ENCODE results near the gene PPM1E. TPM values are rescaled to one million over a fixed set of nuclear protein-coding genes. Genes with fewer than 3 reads are reported as not detected.

Gene PPM1E
- polyA plus RNA-seq, 2 of the 4 experiments (the other 2 are of a cell fraction) = 0.05 to 0.25 TPM

- no peak overlapping the region for H3K4me3 ChIP-seq
- no peak for TF ChIP-seq CEBPB (IDR thresholded peaks at IDR 0.05)
- TF ChIP-seq POLR2AphosphoS2 (conservative IDR thresholded peaks at IDR 0.05; ENCODE audit: low read length) = no peak
- TF ChIP-seq EHMT2 (IDR thresholded peaks at IDR 0.05; ENCODE audit: low read depth) = no peak
- no peak for TF ChIP-seq MAZ (IDR thresholded peaks at IDR 0.05; ENCODE audit: borderline replicate concordance, low read depth, low read length)
- TF ChIP-seq HOXA7 (CRISPR knock-in tag; IDR thresholded peaks at IDR 0.05) = no peak
- no peak for TF ChIP-seq MYC (IDR thresholded peaks at IDR 0.05; ENCODE audit: borderline replicate concordance, low read length)
- TF ChIP-seq FOSB (CRISPR knock-in tag; IDR thresholded peaks at IDR 0.05) = no peak
- no peak for TF ChIP-seq ZNF302 (CRISPR knock-in tag; IDR thresholded peaks at IDR 0.05)
- no peak for TF ChIP-seq CBX8 (IDR thresholded peaks at IDR 0.05)
- TF ChIP-seq NPAS2 (CRISPR knock-in tag; IDR thresholded peaks at IDR 0.05; ENCODE audit: borderline replicate concordance) = no peak
- TF ChIP-seq, protein P1, sequence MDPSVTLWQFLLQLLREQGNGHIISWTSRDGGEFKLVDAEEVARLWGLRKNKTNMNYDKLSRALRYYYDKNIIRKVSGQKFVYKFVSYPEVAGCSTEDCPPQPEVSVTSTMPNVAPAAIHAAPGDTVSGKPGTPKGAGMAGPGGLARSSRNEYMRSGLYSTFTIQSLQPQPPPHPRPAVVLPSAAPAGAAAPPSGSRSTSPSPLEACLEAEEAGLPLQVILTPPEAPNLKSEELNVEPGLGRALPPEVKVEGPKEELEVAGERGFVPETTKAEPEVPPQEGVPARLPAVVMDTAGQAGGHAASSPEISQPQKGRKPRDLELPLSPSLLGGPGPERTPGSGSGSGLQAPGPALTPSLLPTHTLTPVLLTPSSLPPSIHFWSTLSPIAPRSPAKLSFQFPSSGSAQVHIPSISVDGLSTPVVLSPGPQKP (IDR thresholded peaks at IDR 0.05; ENCODE audit: low read depth, low read length) = no peak
- TF ChIP-seq NR3C1 (IDR thresholded peaks at IDR 0.05) = no peak
- TF ChIP-seq RFX5 (IDR thresholded peaks at IDR 0.05) = no peak
- H3K27ac ChIP-seq = no peak overlapping the region
- no peaks in the 10 kb centered on the region for H3K9me3 ChIP-seq
- H3K4me1 ChIP-seq = no peaks in the 10 kb centered on the region
- FAIRE-seq (peak; percentile 18), DNase-seq (ENCODE audit: low read depth in 1 of 2, low spot score in 1 of 2) (no peak), ATAC-seq (no peak)
- H3K4me2 ChIP-seq = no peak overlapping the region
- WGBS (ENCODE audit: missing lambda C conversion rate) = 30% methylated on average over 5 of the region's 5 CpGs
- POLR2A ChIA-PET = no interaction called here
- CTCF ChIA-PET = interaction anchor here (0.6 kb wide), 1 partner anchor 13 kb away, joined by 3 read pairs; no protein-coding TSS in a partner anchor
Measured at GRCh38 chr17:58873926-58874325, 118.3 kb downstream of the PPM1E start.

GRCh38 chr17:58875261-58875660 is 119.6 kb downstream of the PPM1E start:
- no peak for DNase-seq (ENCODE audit: low read depth in 1 of 2, low spot score in 1 of 2)
- FAIRE-seq = no peak
- ATAC-seq = no peak
- ChIA-PET POLR2A (no interaction called here), CTCF (interaction anchor here (2.4 kb wide), 1 partner anchor 8 kb away, joined by 7 read pairs; no protein-coding TSS in a partner anchor)
- Histone ChIP-seq H3K4me2 (no peak overlapping the region), H3K4me3 (no peak overlapping the region), H3K9me3 (no peaks in the 10 kb centered on the region), H3K27ac (no peak overlapping the region), H3K4me1 (no peaks in the 10 kb centered on the region)
- no peak for TF ChIP-seq GATA3 (IDR thresholded peaks at IDR 0.05; ENCODE audit: borderline replicate concordance)
- no peak for TF ChIP-seq SMC3 (IDR thresholded peaks at IDR 0.05)
- no peak for TF ChIP-seq HEYL (CRISPR knock-in tag; IDR thresholded peaks at IDR 0.05)
- TF ChIP-seq TFCP2L1 (CRISPR knock-in tag; IDR thresholded peaks at IDR 0.05) = no peak
- TF ChIP-seq, protein P2, sequence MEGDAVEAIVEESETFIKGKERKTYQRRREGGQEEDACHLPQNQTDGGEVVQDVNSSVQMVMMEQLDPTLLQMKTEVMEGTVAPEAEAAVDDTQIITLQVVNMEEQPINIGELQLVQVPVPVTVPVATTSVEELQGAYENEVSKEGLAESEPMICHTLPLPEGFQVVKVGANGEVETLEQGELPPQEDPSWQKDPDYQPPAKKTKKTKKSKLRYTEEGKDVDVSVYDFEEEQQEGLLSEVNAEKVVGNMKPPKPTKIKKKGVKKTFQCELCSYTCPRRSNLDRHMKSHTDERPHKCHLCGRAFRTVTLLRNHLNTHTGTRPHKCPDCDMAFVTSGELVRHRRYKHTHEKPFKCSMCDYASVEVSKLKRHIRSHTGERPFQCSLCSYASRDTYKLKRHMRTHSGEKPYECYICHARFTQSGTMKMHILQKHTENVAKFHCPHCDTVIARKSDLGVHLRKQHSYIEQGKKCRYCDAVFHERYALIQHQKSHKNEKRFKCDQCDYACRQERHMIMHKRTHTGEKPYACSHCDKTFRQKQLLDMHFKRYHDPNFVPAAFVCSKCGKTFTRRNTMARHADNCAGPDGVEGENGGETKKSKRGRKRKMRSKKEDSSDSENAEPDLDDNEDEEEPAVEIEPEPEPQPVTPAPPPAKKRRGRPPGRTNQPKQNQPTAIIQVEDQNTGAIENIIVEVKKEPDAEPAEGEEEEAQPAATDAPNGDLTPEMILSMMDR (IDR thresholded peaks at IDR 0.05) = no peak
- TF ChIP-seq HOXA7 (CRISPR knock-in tag; IDR thresholded peaks at IDR 0.05) = no peak
- TF ChIP-seq RCOR1 (IDR thresholded peaks at IDR 0.05; ENCODE audit: low read depth, low read length) = no peak

DNA sequence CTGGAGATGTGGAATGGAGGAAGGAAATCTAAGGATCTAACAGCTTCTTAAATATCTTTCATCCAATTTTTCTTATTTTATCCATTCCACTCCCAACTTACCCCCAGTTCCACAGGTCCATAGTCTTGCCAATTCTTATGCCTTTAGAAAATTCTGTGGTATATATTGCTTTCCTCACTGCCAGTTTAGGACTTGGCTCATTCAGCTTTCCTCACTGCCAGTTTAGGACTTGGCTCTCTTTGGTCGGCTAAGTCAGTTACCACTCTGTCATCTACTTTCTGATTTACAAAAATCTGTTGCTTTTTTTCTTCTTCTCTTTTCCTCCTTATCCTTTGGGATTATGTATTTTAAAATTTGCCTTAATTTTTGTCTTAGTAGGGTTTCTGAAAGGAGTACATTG is 128.5 kb downstream of the PPM1E start:
- FAIRE-seq = no peak
- ChIA-PET POLR2A (no interaction called here), CTCF (no interaction called here)
- Histone ChIP-seq H3K9me3 (no peaks in the 10 kb centered on the region), H3K4me3 (no peak overlapping the region), H3K4me2 (no peak overlapping the region), H3K27ac (no peak overlapping the region), H3K4me1 (no peaks in the 10 kb centered on the region)
- 20% methylated on average over 1 of the region's 1 CpG for WGBS (ENCODE audit: missing lambda C conversion rate)
- no peak for DNase-seq (ENCODE audit: low read depth in 1 of 2, low spot score in 1 of 2)
- no peak for ATAC-seq
- TF ChIP-seq HDAC2 (IDR thresholded peaks at IDR 0.05) = no peak
- TF ChIP-seq EP300 (IDR thresholded peaks at IDR 0.05) = no peak
- no peak for TF ChIP-seq PHF8 (IDR thresholded peaks at IDR 0.05; ENCODE audit: borderline replicate concordance, low read depth)
- no peak for TF ChIP-seq HEYL (CRISPR knock-in tag; IDR thresholded peaks at IDR 0.05)
- no peak for TF ChIP-seq BHLHE40 (IDR thresholded peaks at IDR 0.05; ENCODE audit: low read depth, low read length)
- TF ChIP-seq POLR2A (IDR thresholded peaks at IDR 0.05; ENCODE audit: low read length) = no peak
- TF ChIP-seq RFX5 (IDR thresholded peaks at IDR 0.05) = no peak
- TF ChIP-seq NPAS2 (CRISPR knock-in tag; IDR thresholded peaks at IDR 0.05; ENCODE audit: borderline replicate concordance) = no peak
- TF ChIP-seq FOSL2 (IDR thresholded peaks at IDR 0.05) = no peak
- TF ChIP-seq FOSL2 (CRISPR knock-in tag; IDR thresholded peaks at IDR 0.05) = no peak
- TF ChIP-seq, protein P2 (IDR thresholded peaks at IDR 0.05) = no peak

All from A549 (cell line).